SK-N-SH (cell line): ENCODE results near the gene OTUB1.

Experiments
- EP300 ChIP-seq, 2 experiments: IDR thresholded peaks; 2 replicates each; pipeline versions ENCODE4 v1.4.0 to v1.6.1; 2012; ENCODE audit warnings: borderline replicate concordance in 1 of 2, low read depth in 1 of 2, low read length in 1 of 2
- RAD21 ChIP-seq: IDR thresholded peaks from 2 replicates; pipeline ENCODE4 v1.6.1; 2012; ENCODE audit warnings: mild to moderate bottlenecking, low read length
- TAF1 ChIP-seq: IDR thresholded peaks from 2 replicates; pipeline ENCODE4 v1.6.1; 2012; ENCODE audit warnings: low read depth, mild to moderate bottlenecking, low read length, moderate library complexity, borderline replicate concordance
- TF ChIP-seq, protein P1 (sequence below): fragments of 200-600 bp; sonication (generic); IDR thresholded peaks from 2 replicates; pipeline ENCODE4 v1.6.1; 2017; ENCODE audit warnings: antibody characterized with exemption, mild to moderate bottlenecking, moderate library complexity
- TF ChIP-seq, protein P2 (sequence below): IDR thresholded peaks from 2 replicates; pipeline ENCODE4 v1.4.0; 2012; ENCODE audit warnings: low read depth
- TF ChIP-seq, protein P3 (sequence below): IDR thresholded peaks from 2 replicates; pipeline ENCODE4 v1.6.1; 2012; ENCODE audit warnings: mild to moderate bottlenecking, low read depth, low read length, moderate library complexity

DNA sequence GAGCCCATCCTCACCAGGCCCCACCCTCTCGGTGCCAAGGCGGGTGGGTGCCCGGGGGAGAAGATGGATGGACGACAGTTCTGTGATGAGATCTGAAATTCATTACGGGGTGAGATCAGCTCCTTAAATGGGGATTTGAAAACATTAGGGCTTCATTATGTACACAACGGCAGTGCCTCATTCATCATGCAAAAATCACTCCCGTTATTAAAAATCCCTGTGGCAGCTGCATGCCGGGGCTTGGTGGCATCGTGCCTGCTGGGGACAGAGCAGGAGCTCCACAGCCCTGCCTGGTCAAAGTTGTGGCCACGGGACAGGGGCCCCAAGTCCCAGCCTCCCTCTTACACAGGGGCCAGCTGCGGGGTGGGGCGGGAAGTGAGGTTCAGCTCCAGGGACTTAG is 20.2 kb downstream of the OTUB1 start:
- TF ChIP-seq EP300 (IDR thresholded peaks at IDR 0.05; ENCODE audit: borderline replicate concordance in 1 of 2, low read depth in 1 of 2, low read length in 1 of 2) (no peak), RAD21 (no peak), TAF1 (no peak)
- TF ChIP-seq, protein P1, sequence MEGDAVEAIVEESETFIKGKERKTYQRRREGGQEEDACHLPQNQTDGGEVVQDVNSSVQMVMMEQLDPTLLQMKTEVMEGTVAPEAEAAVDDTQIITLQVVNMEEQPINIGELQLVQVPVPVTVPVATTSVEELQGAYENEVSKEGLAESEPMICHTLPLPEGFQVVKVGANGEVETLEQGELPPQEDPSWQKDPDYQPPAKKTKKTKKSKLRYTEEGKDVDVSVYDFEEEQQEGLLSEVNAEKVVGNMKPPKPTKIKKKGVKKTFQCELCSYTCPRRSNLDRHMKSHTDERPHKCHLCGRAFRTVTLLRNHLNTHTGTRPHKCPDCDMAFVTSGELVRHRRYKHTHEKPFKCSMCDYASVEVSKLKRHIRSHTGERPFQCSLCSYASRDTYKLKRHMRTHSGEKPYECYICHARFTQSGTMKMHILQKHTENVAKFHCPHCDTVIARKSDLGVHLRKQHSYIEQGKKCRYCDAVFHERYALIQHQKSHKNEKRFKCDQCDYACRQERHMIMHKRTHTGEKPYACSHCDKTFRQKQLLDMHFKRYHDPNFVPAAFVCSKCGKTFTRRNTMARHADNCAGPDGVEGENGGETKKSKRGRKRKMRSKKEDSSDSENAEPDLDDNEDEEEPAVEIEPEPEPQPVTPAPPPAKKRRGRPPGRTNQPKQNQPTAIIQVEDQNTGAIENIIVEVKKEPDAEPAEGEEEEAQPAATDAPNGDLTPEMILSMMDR, result no peak
- TF ChIP-seq, protein P2, sequence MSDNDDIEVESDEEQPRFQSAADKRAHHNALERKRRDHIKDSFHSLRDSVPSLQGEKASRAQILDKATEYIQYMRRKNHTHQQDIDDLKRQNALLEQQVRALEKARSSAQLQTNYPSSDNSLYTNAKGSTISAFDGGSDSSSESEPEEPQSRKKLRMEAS, result no peak
- TF ChIP-seq, protein P3, sequence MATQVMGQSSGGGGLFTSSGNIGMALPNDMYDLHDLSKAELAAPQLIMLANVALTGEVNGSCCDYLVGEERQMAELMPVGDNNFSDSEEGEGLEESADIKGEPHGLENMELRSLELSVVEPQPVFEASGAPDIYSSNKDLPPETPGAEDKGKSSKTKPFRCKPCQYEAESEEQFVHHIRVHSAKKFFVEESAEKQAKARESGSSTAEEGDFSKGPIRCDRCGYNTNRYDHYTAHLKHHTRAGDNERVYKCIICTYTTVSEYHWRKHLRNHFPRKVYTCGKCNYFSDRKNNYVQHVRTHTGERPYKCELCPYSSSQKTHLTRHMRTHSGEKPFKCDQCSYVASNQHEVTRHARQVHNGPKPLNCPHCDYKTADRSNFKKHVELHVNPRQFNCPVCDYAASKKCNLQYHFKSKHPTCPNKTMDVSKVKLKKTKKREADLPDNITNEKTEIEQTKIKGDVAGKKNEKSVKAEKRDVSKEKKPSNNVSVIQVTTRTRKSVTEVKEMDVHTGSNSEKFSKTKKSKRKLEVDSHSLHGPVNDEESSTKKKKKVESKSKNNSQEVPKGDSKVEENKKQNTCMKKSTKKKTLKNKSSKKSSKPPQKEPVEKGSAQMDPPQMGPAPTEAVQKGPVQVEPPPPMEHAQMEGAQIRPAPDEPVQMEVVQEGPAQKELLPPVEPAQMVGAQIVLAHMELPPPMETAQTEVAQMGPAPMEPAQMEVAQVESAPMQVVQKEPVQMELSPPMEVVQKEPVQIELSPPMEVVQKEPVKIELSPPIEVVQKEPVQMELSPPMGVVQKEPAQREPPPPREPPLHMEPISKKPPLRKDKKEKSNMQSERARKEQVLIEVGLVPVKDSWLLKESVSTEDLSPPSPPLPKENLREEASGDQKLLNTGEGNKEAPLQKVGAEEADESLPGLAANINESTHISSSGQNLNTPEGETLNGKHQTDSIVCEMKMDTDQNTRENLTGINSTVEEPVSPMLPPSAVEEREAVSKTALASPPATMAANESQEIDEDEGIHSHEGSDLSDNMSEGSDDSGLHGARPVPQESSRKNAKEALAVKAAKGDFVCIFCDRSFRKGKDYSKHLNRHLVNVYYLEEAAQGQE, result no peak
